Smooth muscle cell (in vitro differentiated cells): ENCODE results near the gene ISY1. TPM values are rescaled to one million over a fixed set of nuclear protein-coding genes. Genes with fewer than 3 reads are reported as not detected.
A peak's percentile ranks its signal among the peaks of the same experiment; 100 is the strongest.

Experiments used
- DNase-seq: peaks from one replicate; lab custom pipeline; 2025; ENCODE audit not compliant: unreplicated experiment; lab: John Stamatoyannopoulos, UW
- H2AFZ ChIP-seq: fragments of 200-600 bp; sonication (generic); 2 replicates; pipeline ENCODE4 v1.6.0; 2016; ENCODE audit warnings: antibody characterized with exemption, low read depth, mild to moderate bottlenecking
- H3F3A ChIP-seq: fragments of 200-600 bp; sonication (generic); 2 replicates; pipeline ENCODE4 v1.6.0; 2017; ENCODE audit warnings: antibody characterized with exemption, low read depth
- H3K27ac ChIP-seq: fragments of 200-600 bp; sonication (generic); 2 replicates; pipeline ENCODE4 v1.5.1; 2016; ENCODE audit warnings: low read depth, mild to moderate bottlenecking
- H3K27me3 ChIP-seq: fragments of 200-600 bp; sonication (generic); 2 replicates; pipeline ENCODE4 v1.6.1; 2016; ENCODE audit warnings: low read depth, mild to moderate bottlenecking
- H3K36me3 ChIP-seq: fragments of 200-600 bp; sonication (generic); 2 replicates; pipeline ENCODE4 v1.5.1; 2016; ENCODE audit warnings: low read depth
- H3K4me1 ChIP-seq: fragments of 200-600 bp; sonication (generic); 2 replicates; pipeline ENCODE4 v1.5.1; 2016; ENCODE audit warnings: low read depth
- H3K4me2 ChIP-seq: fragments of 200-600 bp; sonication (generic); 2 replicates; pipeline ENCODE4 v1.6.0; 2016; ENCODE audit warnings: mild to moderate bottlenecking
- H3K4me3 ChIP-seq: fragments of 200-600 bp; sonication (generic); 2 replicates; pipeline ENCODE4 v1.5.1; 2016; ENCODE audit warnings: mild to moderate bottlenecking
- H3K79me2 ChIP-seq: fragments of 200-600 bp; sonication (generic); 2 replicates; pipeline ENCODE4 v1.6.0; 2016; ENCODE audit warnings: low read depth, mild to moderate bottlenecking
- H3K9ac ChIP-seq: fragments of 200-600 bp; sonication (generic); 2 replicates; pipeline ENCODE4 v1.6.0; 2016; ENCODE audit warnings: low read depth
- H3K9me3 ChIP-seq: fragments of 200-600 bp; sonication (generic); replicated peaks from 2 replicates; pipeline ENCODE4 v1.5.1; 2016; ENCODE audit warnings: low read depth
- H4K20me1 ChIP-seq: fragments of 200-600 bp; sonication (generic); 2 replicates; pipeline ENCODE4 v1.6.0; 2016; ENCODE audit warnings: low read depth
- CTCF ChIP-seq: fragments of 200-600 bp; sonication (generic); IDR thresholded peaks from 2 replicates; pipeline ENCODE4 v1.5.1; 2017; ENCODE audit warnings: borderline replicate concordance, mild to moderate bottlenecking, antibody characterized with exemption; ENCODE audit not compliant: insufficient read depth, poor library complexity, severe bottlenecking
- WGBS: methylation state at CpG from one replicate; pipeline ENCODE4 v1.1.7; 2016; ENCODE audit warnings: low lambda C conversion rate; 5-methylcytosine and 5-hydroxymethylcytosine counted together
- polyA plus RNA-seq: library from polyadenylated mRNA; unstranded; fragments of >200 nt; fragmentation: Nextera tagmentation; extraction: Ambion mirVana; gene quantifications from 2 replicates; pipeline ENCODE4 v1.2.1, GENCODE V29; 2016
- total RNA-seq: library from RNA; depleted of rRNA; stranded (reverse); fragments of >200 nt; gene quantifications from 2 replicates; pipeline ENCODE4 v1.2.3, GENCODE V29; 2014

ISY1 gene
- total and polyA plus RNA-seq, 2 experiments from 2014 or later, result 10.2 to 47.3 TPM

- no peak for TF ChIP-seq CTCF
- H3F3A ChIP-seq, result peaks cover 16% of the 10 kb centered on the region
- 80% methylated on average over 5 of the region's 5 CpGs for WGBS
- H3K36me3 ChIP-seq, result no peaks in the 10 kb centered on the region
- H3K27me3 ChIP-seq, result no peaks in the 10 kb centered on the region
- H2AFZ ChIP-seq, result no peak overlapping the region
- no peak overlapping the region for H3K9ac ChIP-seq
- no peak for DNase-seq
- H3K27ac ChIP-seq, result no peak overlapping the region
- peaks cover 16% of the 10 kb centered on the region for H3K79me2 ChIP-seq
- H3K4me2 ChIP-seq, result no peak overlapping the region
- H4K20me1 ChIP-seq, result peaks cover 19% of the 10 kb centered on the region
- H3K4me1 ChIP-seq, result peaks cover 14% of the 10 kb centered on the region
- no peaks in the 10 kb centered on the region for H3K9me3 ChIP-seq
- no peak overlapping the region for H3K4me3 ChIP-seq
Measured at GRCh38 chr3:129123314-129124060, 37.4 kb downstream of the ISY1 start.

GRCh38 chr3:129122412-129123011 lies 38.4 kb downstream of the ISY1 start:
- Histone ChIP-seq H4K20me1 (peaks cover 29% of the 10 kb centered on the region), H3K36me3 (no peaks in the 10 kb centered on the region), H3K79me2 (peaks cover 26% of the 10 kb centered on the region), H2AFZ (no peak overlapping the region), H3K4me2 (peak overlapping the region; percentile 86), H3K27me3 (no peaks in the 10 kb centered on the region), H3K4me1 (peaks cover 14% of the 10 kb centered on the region), H3K9me3 (no peaks in the 10 kb centered on the region), H3K27ac (peak overlapping the region; percentile 73), H3K9ac (no peak overlapping the region), H3K4me3 (peak overlapping the region; percentile 80), H3F3A (peaks cover 17% of the 10 kb centered on the region)
- WGBS, result 20% methylated on average over 18 of the region's 18 CpGs
- peak; percentile 45 for DNase-seq
- no peak for TF ChIP-seq CTCF

- H3K9me3 ChIP-seq, result no peaks in the 10 kb centered on the region
- DNase-seq, result peak; percentile 83
- no peak for TF ChIP-seq CTCF
Measured at GRCh38 chr3:129121792-129122411, 39.0 kb downstream of the ISY1 start, which contains the start of gene RAB43. RAB43 (minus strand) TSS chr3:129121804; CDS start chr3:129121489, 315 bp downstream.

More at GRCh38 chr3:129121792-129122411, 39.0 kb downstream of the ISY1 start, which contains the start of gene RAB43:
- peaks cover 23% of the 10 kb centered on the region for H3F3A ChIP-seq
- H3K9ac ChIP-seq, result peak within 1 kb of the TSS; percentile 83
- no peaks in the 10 kb centered on the region for H3K27me3 ChIP-seq
- WGBS, result 5% methylated on average over 4 of the region's 60 CpGs
- no peaks in the 10 kb centered on the region for H3K36me3 ChIP-seq
- H3K27ac ChIP-seq, result peak within 1 kb of the TSS; percentile 73
- peak within 1 kb of the TSS; percentile 80 for H3K4me3 ChIP-seq
- H2AFZ ChIP-seq, result peak within 1 kb of the TSS; percentile 69
- peak within 1 kb of the TSS; percentile 86 for H3K4me2 ChIP-seq
- peaks cover 32% of the 10 kb centered on the region for H3K79me2 ChIP-seq
- peaks cover 15% of the 10 kb centered on the region for H3K4me1 ChIP-seq
- peaks cover 35% of the 10 kb centered on the region for H4K20me1 ChIP-seq
